Transverse colon (tissue), 4 donors: ENCODE data around the gene PDGFD. TPM values are rescaled to one million over a fixed set of nuclear protein-coding genes. Genes with fewer than 3 reads are reported as not detected.

Experiments used
- DNase-seq: peaks from one replicate; pipeline ENCODE4 v3.0.0-alpha.2; 2019
- H3K27ac ChIP-seq, 4 donors: fragments of 200-600 bp; sonication (generic); 2 replicates each; pipeline ENCODE4 v1.5.1; 2016 to 2018; ENCODE audit warnings: inconsistent platforms in 4 of 4
- H3K27me3 ChIP-seq: fragments of 200-600 bp; sonication (generic); 2 replicates; pipeline ENCODE4 v1.5.1; 2017; ENCODE audit warnings: inconsistent platforms
- H3K36me3 ChIP-seq, 4 donors: fragments of 200-600 bp; sonication (generic); 2 replicates each; pipeline ENCODE4 v1.5.1; 2017 to 2019; ENCODE audit warnings: inconsistent platforms in 4 of 4
- H3K4me1 ChIP-seq, 4 donors: fragments of 200-600 bp; sonication (generic); 2 replicates each; pipeline ENCODE4 v1.5.1; 2017 to 2020; ENCODE audit warnings: inconsistent platforms in 4 of 4
- H3K4me3 ChIP-seq, 4 donors: fragments of 200-600 bp; sonication (generic); 1 replicate in 1 of 4; 2 replicates in 3 of 4; pipeline versions ENCODE4 v1.5.1 to v1.6.1; 2017 to 2019; ENCODE audit warnings: inconsistent platforms in 4 of 4
- H3K9me3 ChIP-seq, 2 donors: fragments of 200-600 bp; sonication (generic); 2 replicates each; pipeline ENCODE4 v1.5.1; 2017 to 2019; ENCODE audit warnings: inconsistent platforms in 2 of 2
- CTCF ChIP-seq, 5 experiments: fragments of 200-600 bp in 3 of 5; fragments of 450-650 bp in 2 of 5; sonication (generic) in 3 of 5; IDR thresholded peaks; 1 replicate in 2 of 5; 2 replicates in 3 of 5; pipeline ENCODE4 v1.5.1; 2016 to 2017; ENCODE audit warnings: antibody characterized with exemption in 5 of 5, inconsistent platforms in 3 of 5, mild to moderate bottlenecking in 2 of 5, moderate library complexity in 1 of 5
- EP300 ChIP-seq: sonication (generic); formaldehyde crosslinking; IDR thresholded peaks from one replicate; pipeline ENCODE4 v1.6.1; 2017; ENCODE audit warnings: antibody characterized with exemption, low read depth
- POLR2A ChIP-seq: fragments of 450-650 bp; IDR thresholded peaks from one replicate; pipeline ENCODE4 v1.6.1; 2016; ENCODE audit warnings: antibody characterized with exemption, mild to moderate bottlenecking, moderate library complexity
- POLR2AphosphoS5 ChIP-seq, 3 donors: sonication (generic); formaldehyde crosslinking; IDR thresholded peaks; one replicate each; pipeline ENCODE4 v1.6.1; 2016; ENCODE audit warnings: antibody characterized with exemption in 3 of 3
- WGBS, 2 donors: methylation state at CpG; one replicate each; pipeline ENCODE4 v1.1.5; 2018; ENCODE audit warnings: low coverage in 1 of 2; 5-methylcytosine and 5-hydroxymethylcytosine counted together
- in situ Hi-C, 4 donors: fragments of 200-750 bp; cut with MboI; loops; one replicate each; pipeline versions ENCODE4 v1.15.0 to v1.15.1; 2017; ENCODE audit warnings: low sequenced_read_pairs in 3 of 4, low pct_ligation_motif_present in 1 of 4, low pct_unique_long_range_greater_than_20kb in 1 of 4
- intact Hi-C: fragments of 100-400 bp; cut with DNase I; formaldehyde crosslinking; loops from one replicate; pipeline ENCODE4 v1.15.1; 2023; ENCODE audit warnings: low total_unique reads
- total RNA-seq, 4 donors: library from RNA; depleted of rRNA; stranded (reverse); fragments of >200 nt; gene quantifications; one replicate each; pipeline ENCODE4 v1.1.0, GENCODE V29; 2016

The PDGFD gene
- total RNA-seq, 4 donors from 2014 or later: 2.3 to 6.0 (median 3.8) TPM; not detected in 1

GRCh38 chr11:104093426-104094280 is 70.3 kb downstream of the PDGFD start:
- Histone ChIP-seq H3K9me3 (no peaks in the 10 kb centered on the region), H3K4me1 (no peaks in the 10 kb centered on the region), H3K27ac (no peak overlapping the region), H3K4me3 (no peak overlapping the region), H3K36me3 (no peaks in the 10 kb centered on the region), H3K27me3 (no peaks in the 10 kb centered on the region)
- no peak for DNase-seq
- 79 to 89% methylated on average over 4 to 5 of the region's 5 CpGs for WGBS, 2 donors
- in situ Hi-C loops: no loop called here
- TF ChIP-seq POLR2AphosphoS5 (IDR thresholded peaks at IDR 0.05) (no peak), EP300 (no peak), CTCF (IDR thresholded peaks at IDR 0.05) (no peak), POLR2A (no peak)
- intact Hi-C loops: no loop called here

- no peak overlapping the region for H3K27ac ChIP-seq
- WGBS, 2 donors: 70 to 75% methylated on average over 2 of the region's 2 CpGs
- H3K9me3 ChIP-seq: no peaks in the 10 kb centered on the region
- intact Hi-C loops (no loop called here), in situ Hi-C loops (no loop called here)
- no peak overlapping the region for H3K4me3 ChIP-seq
- no peak for DNase-seq
- no peaks in the 10 kb centered on the region for H3K4me1 ChIP-seq
- TF ChIP-seq POLR2A: no peak
- TF ChIP-seq EP300: no peak
- no peak for TF ChIP-seq CTCF (IDR thresholded peaks at IDR 0.05)
- TF ChIP-seq POLR2AphosphoS5 (IDR thresholded peaks at IDR 0.05): no peak
- H3K27me3 ChIP-seq: no peaks in the 10 kb centered on the region
- H3K36me3 ChIP-seq: no peaks in the 10 kb centered on the region
These were observed 71.2 kb downstream of the PDGFD start for GRCh38 chr11:104092744-104093143.

GRCh38 chr11:104091281-104092096 is 72.5 kb downstream of the PDGFD start:
- Histone ChIP-seq H3K4me1 (no peaks in the 10 kb centered on the region), H3K27me3 (no peaks in the 10 kb centered on the region), H3K9me3 (no peaks in the 10 kb centered on the region), H3K36me3 (no peaks in the 10 kb centered on the region), H3K27ac (no peak overlapping the region), H3K4me3 (no peak overlapping the region)
- TF ChIP-seq POLR2A (no peak), EP300 (no peak), CTCF (IDR thresholded peaks at IDR 0.05) (no peak), POLR2AphosphoS5 (IDR thresholded peaks at IDR 0.05) (no peak)
- 73% methylated on average over 4 of the region's 4 CpGs for WGBS, 2 donors
- intact Hi-C loops: no loop called here
- DNase-seq: no peak
- in situ Hi-C loops: no loop called here

GRCh38 chr11:104090767-104091166 is 73.2 kb downstream of the PDGFD start:
- 62 to 73% methylated on average over 2 to 3 of the region's 3 CpGs for WGBS, 2 donors
- in situ Hi-C loops: no loop called here

More at GRCh38 chr11:104090767-104091166, 73.2 kb downstream of the PDGFD start:
- intact Hi-C loops: no loop called here
- Histone ChIP-seq H3K27ac (no peak overlapping the region), H3K36me3 (no peaks in the 10 kb centered on the region), H3K4me1 (no peaks in the 10 kb centered on the region), H3K4me3 (no peak overlapping the region), H3K27me3 (no peaks in the 10 kb centered on the region), H3K9me3 (no peaks in the 10 kb centered on the region)
- no peak for DNase-seq
- no peak for TF ChIP-seq CTCF (IDR thresholded peaks at IDR 0.05)
- no peak for TF ChIP-seq EP300
- TF ChIP-seq POLR2AphosphoS5 (IDR thresholded peaks at IDR 0.05): no peak
- no peak for TF ChIP-seq POLR2A
